Cerebellar nuclear complex (tissue), 1 donor: Measurements from ENCODE around the gene KCNK13.
"Not testable (repeated sequence)": the region's sequence is repeated elsewhere in the genome, so short reads cannot be mapped to it uniquely, and the experiment has no call there.

Experiments used
- DNase-seq, 2 experiments: peaks; one replicate each; lab custom pipeline; 2025; lab: John Stamatoyannopoulos, UW

The KCNK13 gene

DNA sequence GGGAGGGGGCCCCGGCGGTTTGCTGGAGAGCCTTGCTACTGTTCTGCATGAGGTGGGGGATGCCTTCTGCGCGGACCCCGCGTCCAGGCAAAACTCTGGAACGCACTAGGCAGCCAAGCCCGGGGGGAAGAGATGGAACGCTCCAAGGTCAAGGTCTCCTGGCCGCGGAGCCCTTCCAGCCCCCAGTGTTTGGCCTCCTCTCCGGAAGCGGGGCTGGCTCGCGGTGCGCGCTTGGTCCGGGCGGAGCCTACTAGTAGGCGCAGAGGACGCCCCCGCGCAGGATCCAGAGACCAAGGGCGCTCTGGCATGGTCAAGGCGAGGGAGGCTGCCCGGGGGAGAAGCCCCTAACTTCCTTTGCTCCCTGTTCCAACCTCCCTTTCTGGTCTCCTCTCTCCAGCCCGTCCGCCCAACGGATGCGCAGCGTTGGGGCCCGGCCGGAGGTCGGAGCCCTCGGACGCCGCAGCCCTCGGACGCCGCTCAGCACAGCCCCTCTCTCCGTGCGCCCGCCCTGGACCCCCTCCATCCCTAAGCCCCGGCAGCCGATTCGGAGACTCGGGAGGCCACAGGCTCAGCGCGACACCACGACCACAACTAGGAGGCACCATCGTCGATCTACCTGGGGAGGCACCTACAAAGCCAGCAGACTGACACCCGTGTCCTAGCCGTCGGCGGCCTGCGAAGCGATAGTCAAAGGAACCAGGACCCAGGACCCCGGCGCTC, 669 bp upstream of the KCNK13 start:
- no peak for DNase-seq

- no peak for DNase-seq
These were observed 467 bp downstream of the KCNK13 start for GRCh38 chr14:90062127-90062794.

DNA sequence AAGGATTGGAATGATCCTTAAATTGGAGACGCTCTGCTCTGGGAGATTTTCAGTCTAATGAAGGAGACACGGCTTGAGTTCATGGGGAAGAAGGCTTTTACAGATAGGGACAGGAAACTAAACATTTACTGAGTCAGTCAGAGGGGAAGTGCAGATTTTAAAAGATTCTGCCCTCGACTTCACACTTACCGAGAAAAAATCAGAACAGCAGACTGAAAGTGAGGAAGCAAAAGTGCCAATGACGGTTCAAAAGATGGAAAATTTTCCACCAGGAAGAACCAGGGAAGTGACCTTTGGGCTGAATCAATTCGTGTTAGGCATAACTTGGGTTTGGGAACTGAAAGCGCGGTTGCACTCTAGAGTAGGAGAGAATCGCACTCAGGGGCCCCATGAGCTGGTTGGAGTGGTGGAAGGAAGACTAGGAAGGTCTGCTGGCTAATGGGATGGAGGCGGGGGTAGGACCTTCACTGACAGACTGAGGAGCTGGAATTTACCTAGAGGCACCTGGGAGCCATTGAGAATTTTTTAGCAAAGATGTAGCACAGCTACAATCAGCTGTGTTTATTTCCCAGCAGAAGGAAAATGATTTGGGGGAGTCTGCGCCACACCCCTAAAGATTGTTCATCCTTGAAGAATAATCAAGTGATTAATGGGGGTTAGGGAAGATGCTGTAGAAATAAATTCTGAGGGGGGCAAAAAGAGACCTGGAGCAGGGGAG, 1.2 kb downstream of the KCNK13 start:
- no peak for DNase-seq

DNA sequence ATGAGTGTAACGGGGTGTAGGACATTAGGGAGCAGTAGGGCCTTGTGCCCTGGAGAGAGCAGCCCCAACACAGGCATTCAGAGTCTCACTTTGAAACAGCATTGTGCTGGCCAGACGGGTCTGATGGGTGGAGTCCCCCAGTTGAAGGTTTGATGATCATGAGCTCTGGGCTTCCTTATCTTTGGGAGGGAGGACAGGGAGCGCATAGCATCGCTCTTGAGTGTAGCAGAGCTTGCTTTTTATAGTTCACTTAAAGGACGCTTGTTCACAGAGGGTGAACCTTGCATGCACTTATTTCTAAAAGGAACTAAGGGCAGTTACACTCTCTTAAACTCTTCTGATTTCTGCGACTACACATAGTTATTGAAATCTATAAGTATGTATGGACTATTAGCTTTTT, 10.6 kb downstream of the KCNK13 start:
- DNase-seq: no peak

GRCh38 chr14:90079576-90079975, 17.8 kb downstream of the KCNK13 start:
- no peak for DNase-seq

GRCh38 chr14:90087433-90087832, 25.6 kb downstream of the KCNK13 start:
- DNase-seq: no peak

- DNase-seq: no peak
These were observed 26.4 kb downstream of the KCNK13 start for GRCh38 chr14:90088176-90088575.

DNA sequence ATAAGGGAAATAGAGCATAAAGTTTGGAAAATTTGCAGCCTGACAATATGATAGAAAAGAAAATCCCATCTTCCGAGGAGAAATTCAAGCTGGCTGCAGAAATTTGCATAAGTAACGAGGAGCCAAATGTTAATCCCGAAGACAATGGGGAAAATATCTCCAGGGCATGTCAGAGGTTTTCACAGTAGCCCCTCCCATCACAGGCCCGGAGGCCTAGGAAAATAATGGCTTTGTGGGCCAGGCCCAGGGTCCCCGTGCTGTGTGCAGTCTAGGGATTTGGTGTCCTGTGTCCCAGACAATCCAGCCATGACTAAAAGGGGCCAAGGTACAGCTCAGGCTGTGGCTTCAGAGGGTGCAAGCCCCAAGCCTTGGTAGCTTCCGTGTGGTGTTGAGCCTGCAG, 27.7 kb downstream of the KCNK13 start:
- DNase-seq: not testable (repeated sequence)

DNA sequence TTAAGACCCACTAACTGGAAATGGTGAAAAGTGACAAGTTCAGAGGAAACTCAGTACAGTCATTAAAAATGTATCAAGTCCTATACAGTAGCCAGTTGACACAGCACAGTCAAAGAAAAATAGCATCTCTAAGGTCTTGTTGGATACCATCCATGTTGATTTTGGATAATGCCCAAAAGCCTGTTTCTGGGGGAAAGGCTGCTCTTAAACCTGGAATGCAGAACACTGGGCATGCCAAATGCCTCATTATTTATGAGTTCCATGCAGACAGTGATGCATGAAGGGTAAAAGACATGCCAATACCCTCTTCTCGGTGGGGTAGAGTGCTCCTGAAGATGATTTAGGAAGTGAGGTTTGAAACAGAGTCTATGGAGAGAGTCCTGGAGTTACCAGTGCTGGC, 29.6 kb downstream of the KCNK13 start:
- no peak for DNase-seq

DNA sequence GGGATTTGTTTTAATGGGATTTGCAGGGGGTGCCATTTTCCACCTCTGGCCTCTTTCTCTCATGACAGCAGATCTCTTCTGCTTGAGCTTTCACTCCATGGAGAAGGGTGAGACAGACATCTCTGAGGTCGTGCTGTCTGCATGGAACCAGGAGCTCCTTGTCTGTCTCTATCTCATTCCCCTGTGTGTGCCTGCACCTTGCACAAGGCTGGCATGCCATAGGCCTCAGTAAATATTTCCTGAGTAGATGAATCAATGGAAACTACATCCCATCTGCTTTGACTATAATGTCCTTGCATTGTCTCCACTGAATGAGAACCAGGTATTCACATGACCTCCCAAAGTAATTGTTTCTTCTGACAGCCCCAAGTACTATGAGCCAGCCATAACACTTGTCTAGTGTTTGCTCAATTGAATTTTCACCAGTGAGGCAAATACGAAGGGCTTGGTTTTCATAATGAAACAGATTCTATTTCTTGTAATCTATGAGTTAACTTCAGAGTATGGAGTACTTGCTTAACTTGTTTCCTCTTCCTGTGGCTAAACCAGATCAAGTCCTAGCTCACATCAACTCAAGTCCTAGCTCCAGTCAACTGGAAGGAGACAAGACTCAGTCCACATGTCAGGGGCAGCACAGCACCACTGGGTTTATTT, 32.3 kb downstream of the KCNK13 start:
- DNase-seq: no peak

GRCh38 chr14:90095096-90095495, 33.3 kb downstream of the KCNK13 start:
- DNase-seq: no peak

DNA sequence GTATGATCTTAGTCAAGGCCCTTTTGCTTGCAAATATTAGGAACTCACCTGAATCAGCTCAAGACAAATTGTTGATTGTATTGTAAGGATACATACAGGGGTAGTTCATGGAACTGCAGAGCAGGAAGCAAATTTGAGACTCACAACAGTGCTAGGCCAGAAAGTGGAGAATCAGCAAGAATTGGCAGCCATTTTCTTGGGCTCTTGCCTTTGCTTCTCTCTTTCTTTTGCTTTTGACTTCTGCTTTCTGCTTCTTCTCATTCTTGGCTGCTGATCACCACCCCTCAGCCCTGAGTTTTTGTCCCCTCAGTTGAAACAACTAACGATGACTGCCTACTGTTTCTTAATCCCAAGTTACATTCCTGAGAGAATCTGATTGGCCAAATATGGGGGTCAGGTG, 34.8 kb downstream of the KCNK13 start:
- no peak for DNase-seq

DNA sequence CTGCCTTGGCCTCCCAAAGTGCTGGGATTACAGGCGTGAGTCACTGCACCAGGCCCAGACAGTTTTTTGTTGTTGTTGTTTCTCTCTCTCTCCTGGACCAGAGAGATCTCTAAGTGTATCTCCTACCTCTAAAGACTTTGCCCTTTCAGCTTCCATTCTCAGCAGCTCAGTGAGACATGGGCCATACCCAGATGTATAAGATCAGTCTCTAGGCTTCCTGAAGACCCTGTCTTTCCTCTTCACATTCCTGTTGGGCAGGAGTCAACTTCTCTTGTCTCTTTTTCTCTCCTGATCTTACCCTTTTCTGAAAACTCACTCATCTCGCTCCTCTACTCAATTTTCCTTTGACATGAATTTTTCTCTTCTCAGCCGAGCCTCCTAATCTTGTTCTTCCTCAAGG, 42.0 kb downstream of the KCNK13 start:
- no peak for DNase-seq

- no peak for DNase-seq
These were observed 44.0 kb downstream of the KCNK13 start for GRCh38 chr14:90105756-90106155.

DNA sequence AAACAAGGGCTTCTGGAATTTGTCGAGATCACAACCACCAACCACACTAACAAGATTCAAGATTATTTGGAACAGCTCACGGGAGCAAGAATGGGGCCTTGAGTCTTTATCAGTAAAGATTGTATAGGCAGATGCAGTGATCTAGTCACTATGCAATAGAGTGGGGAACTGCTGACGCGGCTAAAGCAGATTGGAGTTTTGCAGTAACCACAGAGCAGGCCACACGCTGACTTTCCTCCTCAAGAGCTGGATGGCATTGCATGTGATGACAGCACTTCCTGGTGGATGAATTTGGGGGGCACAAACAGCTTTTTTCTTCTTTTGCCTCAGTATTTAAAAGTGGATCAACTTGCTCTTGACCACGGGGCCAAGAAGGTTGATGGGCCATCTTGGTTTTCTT, 46.0 kb downstream of the KCNK13 start:
- no peak for DNase-seq

- no peak for DNase-seq
These were observed 48.1 kb downstream of the KCNK13 start for GRCh38 chr14:90109858-90110257.

GRCh38 chr14:90111895-90112534, 50.2 kb downstream of the KCNK13 start:
- no peak for DNase-seq

GRCh38 chr14:90114554-90114953, 52.8 kb downstream of the KCNK13 start:
- no peak for DNase-seq

DNA sequence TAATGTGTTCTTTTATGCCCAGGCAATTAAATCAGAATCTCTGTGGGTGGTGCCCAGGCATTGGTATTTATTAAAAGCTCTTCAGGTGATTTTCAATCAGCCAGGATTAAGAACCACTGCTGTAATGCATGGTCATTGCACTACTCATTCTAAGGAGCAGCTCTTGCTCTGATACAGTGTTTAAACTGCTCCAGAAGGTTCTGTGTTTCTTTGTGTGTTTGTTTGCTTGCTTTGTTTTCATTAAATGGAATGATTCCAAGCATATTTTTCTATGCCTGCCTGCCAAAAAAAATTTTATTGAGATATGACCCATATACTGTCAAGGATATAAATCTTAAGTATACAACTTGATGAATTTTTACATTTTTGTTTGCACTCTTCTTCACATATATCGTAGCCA, 54.0 kb downstream of the KCNK13 start:
- no peak for DNase-seq

DNA sequence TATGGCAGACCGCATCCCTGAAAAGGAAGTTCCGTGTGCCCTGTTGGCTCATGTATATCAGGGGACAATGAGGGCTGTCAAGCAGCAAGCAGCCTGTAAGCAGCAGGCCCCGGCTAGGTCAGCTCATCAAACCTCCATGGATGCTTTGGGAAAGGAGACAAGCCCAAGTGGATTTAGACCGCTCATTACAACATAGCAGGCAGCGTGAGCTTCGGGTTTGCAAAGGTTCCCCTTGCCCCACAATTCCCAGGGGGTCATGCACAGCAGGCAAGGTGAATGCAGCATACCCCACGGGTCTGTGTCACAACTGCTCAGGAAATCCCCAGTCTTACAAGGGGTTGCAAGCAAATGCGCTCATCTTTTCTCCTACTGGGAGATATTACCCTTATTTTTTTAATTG, 54.6 kb downstream of the KCNK13 start:
- no peak for DNase-seq

GRCh38 chr14:90118027-90118426, 56.2 kb downstream of the KCNK13 start:
- no peak for DNase-seq

- DNase-seq: no peak
These were observed 64.5 kb downstream of the KCNK13 start for GRCh38 chr14:90126260-90126659.
